C4-2B (cell line): ENCODE data around the gene RNU11.

Source experiments
- CTCF ChIP-seq: fragments of 450-650 bp; conservative IDR thresholded peaks from 2 replicates; pipeline ENCODE4 v1.5.1; 2017; ENCODE audit warnings: mild to moderate bottlenecking
- ZFX ChIP-seq: fragments of 450-650 bp; IDR thresholded peaks from 2 replicates; pipeline ENCODE4 v1.6.1; 2017

- TF ChIP-seq CTCF (peak; percentile 53), ZFX (peak; percentile 56; the same call in 1 of the 2 replicates)
Measured at GRCh38 chr1:28642847-28643635, 5.4 kb upstream of the RNU11 start, which contains the start of gene TAF12.
